Measurements from ENCODE around the gene NAP1L1.

Gene NAP1L1

GRCh38 chr12:76012644-76013043, 71.8 kb downstream of the NAP1L1 start:
- Histone ChIP-seq H3K4me1 (ENCODE audit: insufficient read depth, low read length, severe bottlenecking) (no peaks in the 10 kb centered on the region), H3K4me2 (ENCODE audit: low read length) (no peak overlapping the region), H3K9me3 (ENCODE audit: low read length) (no peaks in the 10 kb centered on the region), H3K79me2 (ENCODE audit: insufficient read depth, low read length) (no peaks in the 10 kb centered on the region), H4K20me1 (ENCODE audit: insufficient read depth, low read length) (no peaks in the 10 kb centered on the region), H3K9me2 (ENCODE audit: low read depth, low read length) (no peaks in the 10 kb centered on the region), H3K4me3 (ENCODE audit: low read depth, low read length, poor library complexity, severe bottlenecking) (no peak overlapping the region), H3K27me3 (ENCODE audit: insufficient read depth, low read length) (no peaks in the 10 kb centered on the region), H3K9ac (ENCODE audit: low read length) (no peak overlapping the region), H2AFZ (ENCODE audit: low read length) (no peak overlapping the region), H3F3A (ENCODE audit: insufficient read depth, low read length) (no peaks in the 10 kb centered on the region), H3K36me3 (ENCODE audit: insufficient read depth, low read length) (no peaks in the 10 kb centered on the region), H3K27ac (ENCODE audit: low read depth, low read length, poor library complexity, severe bottlenecking) (no peak overlapping the region)
- TF ChIP-seq EZH2 (IDR thresholded peaks at IDR 0.05; ENCODE audit: borderline replicate concordance, low read length), result no peak
- no peak for TF ChIP-seq CTCF (IDR thresholded peaks at IDR 0.05; ENCODE audit: low read length)

GRCh38 chr12:76010732-76011458, 73.6 kb downstream of the NAP1L1 start:
- Histone ChIP-seq H3K36me3 (ENCODE audit: insufficient read depth, low read length) (no peaks in the 10 kb centered on the region), H3K79me2 (ENCODE audit: insufficient read depth, low read length) (no peaks in the 10 kb centered on the region), H3K9ac (ENCODE audit: low read length) (no peak overlapping the region), H3K4me1 (ENCODE audit: insufficient read depth, low read length, severe bottlenecking) (no peaks in the 10 kb centered on the region), H3K9me2 (ENCODE audit: low read depth, low read length) (no peaks in the 10 kb centered on the region), H3K27ac (ENCODE audit: low read depth, low read length, poor library complexity, severe bottlenecking) (no peak overlapping the region), H3K4me2 (ENCODE audit: low read length) (no peak overlapping the region), H2AFZ (ENCODE audit: low read length) (no peak overlapping the region), H4K20me1 (ENCODE audit: insufficient read depth, low read length) (no peaks in the 10 kb centered on the region), H3K27me3 (ENCODE audit: insufficient read depth, low read length) (no peaks in the 10 kb centered on the region), H3F3A (ENCODE audit: insufficient read depth, low read length) (no peaks in the 10 kb centered on the region), H3K4me3 (ENCODE audit: low read depth, low read length, poor library complexity, severe bottlenecking) (no peak overlapping the region), H3K9me3 (ENCODE audit: low read length) (no peaks in the 10 kb centered on the region)
- TF ChIP-seq CTCF (IDR thresholded peaks at IDR 0.05; ENCODE audit: low read length), result no peak
- no peak for TF ChIP-seq EZH2 (IDR thresholded peaks at IDR 0.05; ENCODE audit: borderline replicate concordance, low read length)

DNA sequence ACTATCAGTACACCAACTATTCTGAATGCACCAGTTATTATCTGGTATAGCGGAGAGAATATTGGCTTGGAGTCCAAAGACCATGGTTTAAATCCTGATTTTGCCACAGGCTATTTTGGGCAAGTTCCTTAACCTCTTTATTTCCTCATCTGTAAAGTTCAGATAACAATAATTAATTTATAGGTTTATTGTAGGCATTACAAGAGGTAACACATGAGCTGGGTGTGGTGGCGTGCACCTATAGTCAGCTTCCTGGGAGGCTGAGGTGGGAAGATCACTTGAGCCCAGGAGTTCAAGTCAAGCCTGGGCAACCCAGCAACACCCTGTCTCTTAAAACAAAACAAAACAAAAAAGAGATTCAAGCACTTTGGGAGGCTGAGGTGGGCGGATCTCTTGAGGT, 76.1 kb downstream of the NAP1L1 start:
- no peak for TF ChIP-seq EZH2 (IDR thresholded peaks at IDR 0.05; ENCODE audit: borderline replicate concordance, low read length)
- TF ChIP-seq CTCF (IDR thresholded peaks at IDR 0.05; ENCODE audit: low read length), result no peak
- Histone ChIP-seq H3F3A (ENCODE audit: insufficient read depth, low read length) (no peaks in the 10 kb centered on the region), H3K4me1 (ENCODE audit: insufficient read depth, low read length, severe bottlenecking) (no peaks in the 10 kb centered on the region), H3K36me3 (ENCODE audit: insufficient read depth, low read length) (no peaks in the 10 kb centered on the region), H3K9me2 (ENCODE audit: low read depth, low read length) (no peaks in the 10 kb centered on the region), H3K27me3 (ENCODE audit: insufficient read depth, low read length) (no peaks in the 10 kb centered on the region), H3K4me2 (ENCODE audit: low read length) (no peak overlapping the region), H3K4me3 (ENCODE audit: low read depth, low read length, poor library complexity, severe bottlenecking) (no peak overlapping the region), H3K79me2 (ENCODE audit: insufficient read depth, low read length) (no peaks in the 10 kb centered on the region), H3K27ac (ENCODE audit: low read depth, low read length, poor library complexity, severe bottlenecking) (no peak overlapping the region), H3K9me3 (ENCODE audit: low read length) (no peaks in the 10 kb centered on the region), H2AFZ (ENCODE audit: low read length) (no peak overlapping the region), H3K9ac (ENCODE audit: low read length) (no peak overlapping the region), H4K20me1 (ENCODE audit: insufficient read depth, low read length) (no peaks in the 10 kb centered on the region)

All from OCI-LY1 (cell line).